HEK293 (cell line): ENCODE results near the gene TMEM179B.
A peak's percentile ranks its signal among the peaks of the same experiment; 100 is the strongest.
"Not testable (repeated sequence)": the region's sequence is repeated elsewhere in the genome, so short reads cannot be mapped to it uniquely, and the experiment has no call there.

ENCODE experiments used
- CTCF ChIA-PET: fragments of 350-600 bp; formaldehyde crosslinking; extraction: SDS; loops from one replicate; lab custom pipeline; 2021; ENCODE audit warnings: antibody characterized with exemption; lab: Yijun Ruan, JAX
- POLR2A ChIA-PET: fragments of 300-600 bp; formaldehyde crosslinking; extraction: SDS; loops from one replicate; lab custom pipeline; 2020; ENCODE audit warnings: antibody characterized with exemption, inconsistent platforms; lab: Yijun Ruan, JAX
- H3K27ac ChIP-seq: fragments of 200-500 bp; sonication (Bioruptor generic); 2 replicates; pipeline ENCODE4 v1.5.1; 2014; ENCODE audit warnings: low read depth, low read length, control low read depth, inconsistent platforms; ENCODE audit errors: extremely low read depth
- H3K36me3 ChIP-seq, 2 experiments: fragments of 200-500 bp in 1 of 2; sonication (Bioruptor generic) in 1 of 2; 1 replicate in 1 of 2; 2 replicates in 1 of 2; pipeline ENCODE4 v1.5.1; 2014 to 2017; ENCODE audit warnings: inconsistent platforms in 2 of 2, low read length in 2 of 2; ENCODE audit not compliant: control insufficient read depth in 2 of 2, insufficient read depth in 1 of 2
- H3K4me1 ChIP-seq: fragments of 200-500 bp; sonication (Bioruptor generic); 2 replicates; pipeline ENCODE4 v1.5.1; 2014; ENCODE audit warnings: mild to moderate bottlenecking, low read length, inconsistent platforms; ENCODE audit not compliant: control insufficient read depth, insufficient read depth
- H3K4me3 ChIP-seq: 2 replicates; pipeline ENCODE4 v1.5.1; 2011; ENCODE audit warnings: low read depth, mild to moderate bottlenecking, control low read depth, low read length, moderate library complexity
- H3K9me3 ChIP-seq: fragments of 200-500 bp; sonication (Bioruptor generic); 2 replicates; pipeline ENCODE4 v1.5.1; 2014; ENCODE audit warnings: low read depth, low read length, inconsistent platforms; ENCODE audit not compliant: control insufficient read depth, insufficient read depth
- ATF2 ChIP-seq: fragments of 450-650 bp; formaldehyde crosslinking; IDR thresholded peaks from 2 replicates; pipeline ENCODE4 v1.5.1; 2016; ENCODE audit warnings: missing biosample characterization, missing genetic modification characterization, low read depth
- GLI2 ChIP-seq: fragments of 450-650 bp; formaldehyde crosslinking; IDR thresholded peaks from 2 replicates; pipeline ENCODE4; 2017; ENCODE audit warnings: missing biosample characterization, missing genetic modification characterization, low read depth, borderline replicate concordance
- KLF8 ChIP-seq: fragments of 450-650 bp; formaldehyde crosslinking; IDR thresholded peaks from 2 replicates; pipeline ENCODE4 v1.5.1; 2016; ENCODE audit warnings: missing biosample characterization, missing genetic modification characterization
- OSR2 ChIP-seq: fragments of 450-650 bp; formaldehyde crosslinking; IDR thresholded peaks from 2 replicates; pipeline ENCODE4 v1.5.1; 2016; ENCODE audit warnings: missing biosample characterization, missing genetic modification characterization
- REPIN1 ChIP-seq: fragments of 450-650 bp; formaldehyde crosslinking; IDR thresholded peaks from 2 replicates; pipeline ENCODE4 v1.5.1; 2017; ENCODE audit warnings: missing biosample characterization, missing genetic modification characterization, low read depth
- SALL2 ChIP-seq: fragments of 450-650 bp; formaldehyde crosslinking; IDR thresholded peaks from 2 replicates; pipeline ENCODE4 v1.5.0; 2017; ENCODE audit warnings: missing biosample characterization, mild to moderate bottlenecking, missing genetic modification characterization, borderline replicate concordance
- TRIM28 ChIP-seq: IDR thresholded peaks from 2 replicates; pipeline ENCODE4 v1.6.1; 2011; ENCODE audit warnings: low read length, control low read depth, borderline replicate concordance
- ZNF114 ChIP-seq: fragments of 450-650 bp; formaldehyde crosslinking; IDR thresholded peaks from 2 replicates; pipeline ENCODE4 v1.5.0; 2017; ENCODE audit warnings: missing biosample characterization, missing genetic modification characterization
- ZNF121 ChIP-seq: fragments of 450-650 bp; formaldehyde crosslinking; IDR thresholded peaks from 2 replicates; pipeline ENCODE4 v1.5.1; 2016; ENCODE audit warnings: missing biosample characterization, missing genetic modification characterization
- ZNF157 ChIP-seq: fragments of 450-650 bp; formaldehyde crosslinking; IDR thresholded peaks from 2 replicates; pipeline ENCODE4 v1.5.1; 2016; ENCODE audit warnings: missing biosample characterization, missing genetic modification characterization
- ZNF223 ChIP-seq: fragments of 450-650 bp; formaldehyde crosslinking; IDR thresholded peaks from 2 replicates; pipeline ENCODE4 v1.5.1; 2016; ENCODE audit warnings: missing biosample characterization, missing genetic modification characterization
- ZNF248 ChIP-seq: fragments of 450-650 bp; formaldehyde crosslinking; IDR thresholded peaks from 2 replicates; pipeline ENCODE4 v1.5.1; 2017; ENCODE audit warnings: missing biosample characterization, missing genetic modification characterization
- ZNF26 ChIP-seq: fragments of 450-650 bp; formaldehyde crosslinking; IDR thresholded peaks from 2 replicates; pipeline ENCODE4 v1.5.1; 2016; ENCODE audit warnings: missing biosample characterization, missing genetic modification characterization
- ZNF324 ChIP-seq: fragments of 450-650 bp; formaldehyde crosslinking; IDR thresholded peaks from 2 replicates; pipeline ENCODE4 v1.5.1; 2016; ENCODE audit warnings: missing biosample characterization, missing genetic modification characterization
- ZNF366 ChIP-seq: fragments of 450-650 bp; formaldehyde crosslinking; conservative IDR thresholded peaks from 2 replicates; pipeline ENCODE4 v1.5.1; 2016; ENCODE audit warnings: missing biosample characterization, missing genetic modification characterization
- ZNF433 ChIP-seq: fragments of 450-650 bp; formaldehyde crosslinking; IDR thresholded peaks from 2 replicates; pipeline ENCODE4 v1.5.1; 2016; ENCODE audit warnings: missing biosample characterization, missing genetic modification characterization, low read depth
- ZNF501 ChIP-seq: fragments of 450-650 bp; formaldehyde crosslinking; IDR thresholded peaks from 2 replicates; pipeline ENCODE4 v1.5.1; 2016; ENCODE audit warnings: missing biosample characterization, missing genetic modification characterization
- ZNF518A ChIP-seq: fragments of 450-650 bp; formaldehyde crosslinking; conservative IDR thresholded peaks from 2 replicates; pipeline ENCODE4 v1.5.1; 2016; ENCODE audit warnings: low read depth, missing biosample characterization, missing genetic modification characterization
- ZNF560 ChIP-seq: fragments of 450-650 bp; formaldehyde crosslinking; IDR thresholded peaks from 2 replicates; pipeline ENCODE4 v1.5.1; 2017; ENCODE audit warnings: missing biosample characterization, missing genetic modification characterization, borderline replicate concordance
- ZNF585B ChIP-seq: fragments of 450-650 bp; formaldehyde crosslinking; IDR thresholded peaks from 2 replicates; pipeline ENCODE4 v1.5.1; 2016; ENCODE audit warnings: missing biosample characterization, missing genetic modification characterization
- ZNF610 ChIP-seq: fragments of 450-650 bp; formaldehyde crosslinking; IDR thresholded peaks from 2 replicates; pipeline ENCODE4 v1.5.1; 2016; ENCODE audit warnings: missing biosample characterization, missing genetic modification characterization, borderline replicate concordance
- ZNF843 ChIP-seq: fragments of 450-650 bp; formaldehyde crosslinking; IDR thresholded peaks from 2 replicates; pipeline ENCODE4 v1.5.1; 2016; ENCODE audit warnings: missing biosample characterization, missing genetic modification characterization
- ZSCAN30 ChIP-seq: fragments of 450-650 bp; IDR thresholded peaks from 2 replicates; pipeline ENCODE4 v1.5.1; 2018; ENCODE audit warnings: missing biosample characterization, mild to moderate bottlenecking, missing genetic modification characterization, moderate library complexity

The TMEM179B gene

GRCh38 chr11:62823677-62824076, 36.5 kb downstream of the TMEM179B start:
- CTCF ChIA-PET, result no interaction called here
- H3K4me3 ChIP-seq, result no peak overlapping the region
- no peak overlapping the region for H3K27ac ChIP-seq
- H3K4me1 ChIP-seq, result no peaks in the 10 kb centered on the region
- POLR2A ChIA-PET, result interaction anchor here (0.9 to 1.0 kb wide), 2 partner anchors 22 to 63 kb away, joined by 3 read pairs; no protein-coding TSS in a partner anchor
- TF ChIP-seq SALL2 (tag by site-specific recombination) (no peak), ZNF223 (tag by site-specific recombination) (no peak), TRIM28 (no peak)
- peaks cover 15 to 80% of the 10 kb centered on the region in 2 experiments; a peak in 2 of 3 replicates for H3K36me3 ChIP-seq
- H3K9me3 ChIP-seq, result no peaks in the 10 kb centered on the region

GRCh38 chr11:62828130-62828529, 40.9 kb downstream of the TMEM179B start:
- not testable (repeated sequence) for H3K4me3 ChIP-seq, H3K4me1 ChIP-seq, H3K9me3 ChIP-seq, H3K27ac ChIP-seq
- ChIA-PET POLR2A (interaction anchor here (1.1 to 2.2 kb wide), 4 partner anchors 13 to 101 kb away, joined by 4 to 12 read pairs (median 4); partner anchors contain the start of genes HNRNPUL2, NXF1 and SLC3A2), CTCF (interaction anchor here (0.7 kb wide), 1 partner anchor 41 kb away, joined by 3 read pairs; no protein-coding TSS in a partner anchor)
- H3K36me3 ChIP-seq, result peaks cover 0 to 57% of the 10 kb centered on the region in 2 experiments; a peak in 2 of 3 replicates
- peak; percentile 55; the same call in 1 of the 2 replicates for TF ChIP-seq ZNF121 (tag by site-specific recombination)

- Histone ChIP-seq H3K27ac (peak overlapping the region; percentile 88), H3K4me1 (peaks cover 2% of the 10 kb centered on the region; the same call in 1 of the 2 replicates), H3K9me3 (no peaks in the 10 kb centered on the region), H3K4me3 (peak overlapping the region; percentile 87), H3K36me3 (peaks cover 0 to 55% of the 10 kb centered on the region in 2 experiments; a peak in 2 of 3 replicates)
- ChIA-PET CTCF (interaction anchor here (1.5 to 2.1 kb wide), 2 partner anchors 44 kb away, joined by 7 to 13 read pairs; partner anchors contain the start of gene TMEM179B), POLR2A (interaction anchor here (0.6 to 5.1 kb wide), 29 partner anchors 8 to 257 kb away, joined by 3 to 93 read pairs (median 7); partner anchors contain the start of genes BSCL2, C11orf98, CSKMT and EEF1G)
- no peak for TF ChIP-seq REPIN1 (tag by site-specific recombination)
- TF ChIP-seq ZSCAN30 (tag by site-specific recombination), result 0 out of 2 replicates have a peak, but pooled peaks have one; percentile 35
- TF ChIP-seq GLI2 (tag by site-specific recombination), result no peak
- no peak for TF ChIP-seq KLF8
- TF ChIP-seq OSR2, result no peak
- no peak for TF ChIP-seq ZNF560 (tag by site-specific recombination)
- TF ChIP-seq ZNF248 (tag by site-specific recombination), result no peak
- TF ChIP-seq ZNF114, result no peak
- no peak for TF ChIP-seq ZNF366 (tag by site-specific recombination)
- TF ChIP-seq ZNF843 (tag by site-specific recombination), result peak; percentile 21; the same call in 1 of the 2 replicates
- TF ChIP-seq ZNF324 (tag by site-specific recombination), result peak; percentile 83
- no peak for TF ChIP-seq ZNF585B (tag by site-specific recombination)
- no peak for TF ChIP-seq ZNF433 (tag by site-specific recombination)
- no peak for TF ChIP-seq ZNF26
- no peak for TF ChIP-seq ZNF610 (tag by site-specific recombination)
- TF ChIP-seq ZNF501 (tag by site-specific recombination), result no peak
- TF ChIP-seq ATF2 (tag by site-specific recombination), result no peak
- TF ChIP-seq ZNF157, result no peak
- peak; percentile 42; the same call in 1 of the 2 replicates for TF ChIP-seq ZNF518A (tag by site-specific recombination)
These were observed 43.8 kb downstream of the TMEM179B start for GRCh38 chr11:62830904-62831519.
